ENCODE results near the gene NACC2.

GRCh38 chr9:136007276-136007933 lies 87.7 kb downstream of the NACC2 start:
- TF ChIP-seq POLR2A (IDR thresholded peaks at IDR 0.05; ENCODE audit: low read length), result no peak
- TF ChIP-seq GATA1 (IDR thresholded peaks at IDR 0.05; ENCODE audit: low read depth, low read length), result no peak

All from erythroblast (primary cell).